Measurements from ENCODE around the gene ANKDD1B.

DNA sequence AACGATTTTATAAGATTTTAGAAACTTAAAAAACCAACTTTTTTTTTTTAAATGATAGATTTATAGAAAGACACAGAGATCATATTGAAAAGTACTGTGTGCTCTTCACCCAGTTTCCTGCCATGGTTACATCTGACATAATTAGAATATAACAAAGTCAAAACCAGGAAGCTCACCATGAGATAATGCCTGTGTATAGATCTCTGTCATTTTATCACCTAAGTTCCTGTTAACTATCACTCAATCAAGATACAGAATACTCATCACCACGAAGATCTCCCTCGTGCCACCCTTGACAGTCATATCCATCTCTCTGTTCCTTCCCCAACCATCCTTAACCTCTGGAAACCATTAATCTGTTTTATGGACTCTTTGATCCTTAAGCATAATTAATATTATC lies 66.9 kb downstream of the ANKDD1B start:
- TF ChIP-seq, protein P1, sequence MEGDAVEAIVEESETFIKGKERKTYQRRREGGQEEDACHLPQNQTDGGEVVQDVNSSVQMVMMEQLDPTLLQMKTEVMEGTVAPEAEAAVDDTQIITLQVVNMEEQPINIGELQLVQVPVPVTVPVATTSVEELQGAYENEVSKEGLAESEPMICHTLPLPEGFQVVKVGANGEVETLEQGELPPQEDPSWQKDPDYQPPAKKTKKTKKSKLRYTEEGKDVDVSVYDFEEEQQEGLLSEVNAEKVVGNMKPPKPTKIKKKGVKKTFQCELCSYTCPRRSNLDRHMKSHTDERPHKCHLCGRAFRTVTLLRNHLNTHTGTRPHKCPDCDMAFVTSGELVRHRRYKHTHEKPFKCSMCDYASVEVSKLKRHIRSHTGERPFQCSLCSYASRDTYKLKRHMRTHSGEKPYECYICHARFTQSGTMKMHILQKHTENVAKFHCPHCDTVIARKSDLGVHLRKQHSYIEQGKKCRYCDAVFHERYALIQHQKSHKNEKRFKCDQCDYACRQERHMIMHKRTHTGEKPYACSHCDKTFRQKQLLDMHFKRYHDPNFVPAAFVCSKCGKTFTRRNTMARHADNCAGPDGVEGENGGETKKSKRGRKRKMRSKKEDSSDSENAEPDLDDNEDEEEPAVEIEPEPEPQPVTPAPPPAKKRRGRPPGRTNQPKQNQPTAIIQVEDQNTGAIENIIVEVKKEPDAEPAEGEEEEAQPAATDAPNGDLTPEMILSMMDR (IDR thresholded peaks at IDR 0.05), result no peak
- TF ChIP-seq POLR2A (IDR thresholded peaks at IDR 0.05), result no peak
